NCI-H146 (cell line): ENCODE data around the gene GPR3.
"Not testable (repeated sequence)": the region's sequence is repeated elsewhere in the genome, so short reads cannot be mapped to it uniquely, and the experiment has no call there.

Source experiments
- DNase-seq: peaks from one replicate; lab custom pipeline; 2025; lab: John Stamatoyannopoulos, UW

Gene GPR3

GRCh38 chr1:27428316-27429028 is 36.0 kb downstream of the GPR3 start:
- DNase-seq: no peak

GRCh38 chr1:27429029-27429425 is 36.6 kb downstream of the GPR3 start:
- DNase-seq: no peak

- no peak for DNase-seq
Observed at GRCh38 chr1:27430903-27431600, 38.6 kb downstream of the GPR3 start.

GRCh38 chr1:27431601-27431940 is 39.1 kb downstream of the GPR3 start:
- DNase-seq: no peak

GRCh38 chr1:27432725-27433124 is 40.3 kb downstream of the GPR3 start:
- DNase-seq: not testable (repeated sequence)

- no peak for DNase-seq
Observed at GRCh38 chr1:27433706-27434105, 41.3 kb downstream of the GPR3 start.

- no peak for DNase-seq
Observed at GRCh38 chr1:27435566-27436203, 43.3 kb downstream of the GPR3 start.

GRCh38 chr1:27436204-27437159 is 44.1 kb downstream of the GPR3 start:
- DNase-seq: no peak

- no peak for DNase-seq
Observed at GRCh38 chr1:27438621-27439061, 46.2 kb downstream of the GPR3 start.

- no peak for DNase-seq
Observed at GRCh38 chr1:27439150-27439549, 46.7 kb downstream of the GPR3 start.

GRCh38 chr1:27444632-27445031 is 52.2 kb downstream of the GPR3 start:
- DNase-seq: no peak
